IMR-90 (cell line): ENCODE data around the gene ALK. TPM values are rescaled to one million over a fixed set of nuclear protein-coding genes. Genes with fewer than 3 reads are reported as not detected.

Experiments used
- ATAC-seq: fragments of 200-7000 bp; cut with Tn5 transposase; 2 replicates; pipeline ENCODE4 v1.9.1; 2020; ENCODE audit warnings: low read depth, mild to moderate bottlenecking, moderate library complexity
- BruUV-seq: library from RNA; stranded (reverse); fragments of 400-500 nt; replicated peaks from 2 replicates; lab custom pipeline; 2021; lab: Mats Ljungman, UMichigan
- CTCF ChIA-PET: fragments of 300-600 bp; formaldehyde crosslinking; extraction: SDS; loops from one replicate; lab custom pipeline; 2021; ENCODE audit warnings: antibody characterized with exemption; lab: Yijun Ruan, JAX
- POLR2A ChIA-PET: fragments of 300-600 bp; sonication (Branson Sonifier 250); formaldehyde crosslinking; loops from one replicate; lab custom pipeline; 2022; ENCODE audit warnings: antibody characterized with exemption; ENCODE audit not compliant: unreplicated experiment; lab: Charles Lee
- DNase-seq: peaks from one replicate; pipeline ENCODE4 v3.0.0; 2013
- H2AFZ ChIP-seq: replicated peaks from 2 replicates; pipeline ENCODE3; 2013; ENCODE audit warnings: low read length, mild to moderate bottlenecking; ENCODE audit not compliant: poor library complexity
- H2AK5ac ChIP-seq: 2 replicates; pipeline ENCODE4 v1.6.1; 2013; ENCODE audit warnings: low read depth, low read length, inconsistent platforms
- H2AK9ac ChIP-seq: replicated peaks from 2 replicates; pipeline ENCODE3; 2013; ENCODE audit warnings: mild to moderate bottlenecking, low read depth, low read length, moderate library complexity; ENCODE audit not compliant: poor library complexity
- H2BK120ac ChIP-seq: 2 replicates; pipeline ENCODE4 v1.6.1; 2013; ENCODE audit warnings: low read depth, low read length, inconsistent platforms
- H2BK15ac ChIP-seq: 3 replicates; pipeline ENCODE4 v1.6.1; 2013; ENCODE audit warnings: low read depth, low read length, inconsistent platforms
- H2BK20ac ChIP-seq: 2 replicates; pipeline ENCODE4 v1.6.1; 2013; ENCODE audit warnings: low read depth, mild to moderate bottlenecking, inconsistent platforms, low read length, moderate library complexity
- H2BK5ac ChIP-seq: 2 replicates; pipeline ENCODE4 v1.6.1; 2013; ENCODE audit warnings: mild to moderate bottlenecking, low read depth, low read length, inconsistent platforms; ENCODE audit not compliant: poor library complexity, severe bottlenecking
- H3K14ac ChIP-seq: replicated peaks from 2 replicates; pipeline ENCODE4 v1.6.1; 2013; ENCODE audit warnings: low read depth, low read length, inconsistent platforms
- H3K18ac ChIP-seq: 2 replicates; pipeline ENCODE4 v1.6.1; 2013; ENCODE audit warnings: low read depth, low read length, control low read depth
- H3K23ac ChIP-seq: 2 replicates; pipeline ENCODE4 v1.6.1; 2013; ENCODE audit warnings: low read depth, low read length, inconsistent platforms
- H3K27ac ChIP-seq: 2 replicates; pipeline ENCODE4 v1.5.1; 2013; ENCODE audit warnings: mild to moderate bottlenecking, control low read depth, low read length; ENCODE audit not compliant: insufficient read depth
- H3K27me3 ChIP-seq: 2 replicates; pipeline ENCODE4 v1.6.1; 2013; ENCODE audit warnings: low read length; ENCODE audit not compliant: control insufficient read depth, insufficient read depth
- H3K36me3 ChIP-seq: 2 replicates; pipeline ENCODE4 v1.6.1; 2013; ENCODE audit warnings: low read length, mixed read lengths; ENCODE audit not compliant: control insufficient read depth, insufficient read depth
- H3K4ac ChIP-seq: 2 replicates; pipeline ENCODE4 v1.6.1; 2013; ENCODE audit warnings: low read depth, low read length, inconsistent platforms
- H3K4me1 ChIP-seq: 2 replicates; pipeline ENCODE4 v1.6.1; 2013; ENCODE audit warnings: low read length, mixed read lengths; ENCODE audit not compliant: control insufficient read depth, insufficient read depth
- H3K4me2 ChIP-seq: 2 replicates; pipeline ENCODE4 v1.6.1; 2013; ENCODE audit warnings: low read depth, mild to moderate bottlenecking, control low read depth, low read length, moderate library complexity
- H3K4me3 ChIP-seq: 2 replicates; pipeline ENCODE4 v1.5.1; 2013; ENCODE audit warnings: low read depth, mild to moderate bottlenecking, control low read depth, low read length, moderate library complexity; ENCODE audit not compliant: insufficient read depth
- H3K56ac ChIP-seq: 2 replicates; pipeline ENCODE4 v1.6.1; 2013; ENCODE audit warnings: low read length, inconsistent platforms; ENCODE audit not compliant: insufficient read depth; ENCODE audit errors: extremely low read depth
- H3K79me1 ChIP-seq, 2 experiments: 2 replicates each; pipeline ENCODE4 v1.6.1; 2013; ENCODE audit warnings: low read length in 2 of 2, inconsistent platforms in 1 of 2, low read depth in 1 of 2
- H3K9ac ChIP-seq: 2 replicates; pipeline ENCODE4 v1.6.1; 2013; ENCODE audit warnings: low read depth, low read length, control low read depth
- H3K9me1 ChIP-seq: 2 replicates; pipeline ENCODE4 v1.6.1; 2013; ENCODE audit warnings: low read length, inconsistent platforms; ENCODE audit not compliant: insufficient read depth
- H3K9me3 ChIP-seq: 2 replicates; pipeline ENCODE4 v1.6.1; 2013; ENCODE audit warnings: low read length; ENCODE audit not compliant: control insufficient read depth, insufficient read depth
- H4K20me1 ChIP-seq: 2 replicates; pipeline ENCODE4 v1.6.1; 2013; ENCODE audit warnings: low read length, inconsistent platforms; ENCODE audit not compliant: insufficient read depth
- H4K5ac ChIP-seq: 2 replicates; pipeline ENCODE4 v1.6.1; 2013; ENCODE audit warnings: mild to moderate bottlenecking, low read depth, low read length, control low read depth
- H4K8ac ChIP-seq, 2 experiments: 2 replicates each; pipeline ENCODE4 v1.6.1; 2013; ENCODE audit warnings: low read depth in 2 of 2, low read length in 2 of 2, control low read depth in 1 of 2, inconsistent platforms in 1 of 2
- H4K91ac ChIP-seq: 2 replicates; pipeline ENCODE4 v1.6.1; 2013; ENCODE audit warnings: low read depth, low read length, inconsistent platforms; ENCODE audit not compliant: insufficient read depth
- BHLHE40 ChIP-seq: fragments of 150-350 bp; IDR thresholded peaks from 2 replicates; pipeline ENCODE4 v1.6.1; 2016; ENCODE audit warnings: mild to moderate bottlenecking, low read depth, low read length
- CEBPB ChIP-seq: IDR thresholded peaks from 2 replicates; pipeline ENCODE4 v1.6.1; 2012; ENCODE audit warnings: low read depth, low read length, improper control_type of control experiment
- CHD1 ChIP-seq: IDR thresholded peaks from 2 replicates; pipeline ENCODE4 v1.6.1; 2012; ENCODE audit warnings: low read depth, low read length, improper control_type of control experiment
- FOS ChIP-seq: fragments of 150-350 bp; IDR thresholded peaks from 2 replicates; pipeline ENCODE4 v1.6.1; 2016; ENCODE audit warnings: low read depth, low read length
- MAFK ChIP-seq: IDR thresholded peaks from 2 replicates; pipeline ENCODE4 v1.6.1; 2012; ENCODE audit warnings: low read depth, low read length, improper control_type of control experiment
- MAZ ChIP-seq: IDR thresholded peaks from 2 replicates; pipeline ENCODE4 v1.6.1; 2012; ENCODE audit warnings: low read depth, mild to moderate bottlenecking, low read length, improper control_type of control experiment, moderate library complexity, borderline replicate concordance
- MXI1 ChIP-seq: IDR thresholded peaks from 2 replicates; pipeline ENCODE4 v1.6.1; 2012; ENCODE audit warnings: low read depth, mild to moderate bottlenecking, low read length, moderate library complexity, borderline replicate concordance
- NFE2L2 ChIP-seq: fragments of 150-350 bp; IDR thresholded peaks from 2 replicates; pipeline ENCODE4 v1.6.1; 2016; ENCODE audit warnings: low read depth, mild to moderate bottlenecking, low read length
- POLR2A ChIP-seq: IDR thresholded peaks from 2 replicates; pipeline ENCODE4 v1.6.1; 2012; ENCODE audit warnings: mild to moderate bottlenecking, low read depth, low read length
- RAD21 ChIP-seq: IDR thresholded peaks from 2 replicates; pipeline ENCODE4 v1.6.1; 2012; ENCODE audit warnings: low read length, improper control_type of control experiment
- RCOR1 ChIP-seq: IDR thresholded peaks from 2 replicates; pipeline ENCODE4 v1.6.1; 2012; ENCODE audit warnings: mild to moderate bottlenecking, low read length, improper control_type of control experiment; ENCODE audit not compliant: insufficient replicate concordance
- RFX5 ChIP-seq: IDR thresholded peaks from 2 replicates; pipeline ENCODE4 v1.8.0; 2012; ENCODE audit warnings: low read depth, mild to moderate bottlenecking, low read length, moderate library complexity
- SMC3 ChIP-seq: fragments of 150-350 bp; IDR thresholded peaks from 2 replicates; pipeline ENCODE4 v1.6.1; 2016; ENCODE audit warnings: low read depth, mild to moderate bottlenecking, antibody characterized with exemption, low read length, moderate library complexity
- WGBS, 2 experiments: methylation state at CpG; one replicate each; pipeline versions ENCODE4 v1.1.5 to v1.1.7; 2013; ENCODE audit warnings: missing lambda C conversion rate in 2 of 2; ENCODE audit not compliant: insufficient read length in 1 of 2; ENCODE audit errors: extremely low coverage in 2 of 2; 5-methylcytosine and 5-hydroxymethylcytosine counted together
- dilution Hi-C: fragments of 300-500 bp; cut with HindIII; formaldehyde crosslinking; loops from one replicate; pipeline ENCODE4 v1.14.3; 2018; ENCODE audit warnings: low sequenced_read_pairs; ENCODE audit not compliant: unreplicated experiment
- in situ Hi-C: fragments of 300-500 bp; cut with MboI; formaldehyde crosslinking; loops from 3 replicates; pipeline ENCODE4 v1.14.3; 2019; ENCODE audit warnings: low sequenced_read_pairs, inconsistent platforms, mixed read lengths
- intact Hi-C: fragments of 100-400 bp; cut with micrococcal nuclease; formaldehyde crosslinking; loops from 2 replicates; pipeline ENCODE4 v1.10.0; 2022
- polyA plus RNA-seq, 3 experiments: library from polyadenylated mRNA; depleted of rRNA; stranded (reverse); fragments of >200 nt; gene quantifications; 2 replicates each; pipeline ENCODE4 v1.2.3, GENCODE V29; 2012; ENCODE audit warnings: low replicate concordance in 1 of 3
- total RNA-seq: library from RNA; depleted of rRNA; stranded (reverse); fragments of >200 nt; gene quantifications from 2 replicates; pipeline ENCODE4 v1.2.3, GENCODE V29; 2012
- TF ChIP-seq, protein P1 (sequence below): fragments of 150-350 bp; IDR thresholded peaks from 2 replicates; pipeline ENCODE4 v1.6.1; 2017; ENCODE audit warnings: mild to moderate bottlenecking, antibody characterized with exemption, low read length, low read depth
- TF ChIP-seq, protein P2 (sequence below): fragments of 150-350 bp; IDR thresholded peaks from 2 replicates; pipeline ENCODE4 v1.6.1; 2016; ENCODE audit warnings: low read depth, mild to moderate bottlenecking, low read length, moderate library complexity, borderline replicate concordance
- TF ChIP-seq, protein P3 (sequence below): conservative IDR thresholded peaks from 2 replicates; pipeline ENCODE4 v1.5.1; 2012; ENCODE audit warnings: mild to moderate bottlenecking, low read depth, low read length, improper control_type of control experiment

Gene ALK
- total and polyA plus RNA-seq, 2 of the 4 experiments (the other 2 are of a cell fraction): not detected

DNA sequence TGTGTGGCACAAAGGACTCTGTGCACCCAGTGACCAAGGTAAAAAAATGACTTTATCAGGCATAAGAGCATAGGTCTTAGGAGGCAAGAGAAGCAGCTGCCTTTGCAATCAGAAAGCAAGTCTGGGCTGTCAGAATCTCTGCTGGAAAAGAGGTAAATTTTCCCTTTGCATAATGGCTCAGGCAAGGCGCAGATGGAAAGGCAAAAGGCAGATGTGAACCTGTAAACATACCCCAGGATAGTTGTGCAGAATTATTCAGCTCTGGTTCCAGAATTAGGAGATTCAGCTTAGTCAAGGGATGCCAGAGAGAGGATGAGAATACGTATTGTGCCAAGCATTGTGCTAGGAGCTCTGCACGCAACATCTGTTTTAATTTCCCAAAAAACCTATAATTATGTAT is 547.5 kb downstream of the ALK start:
- no peaks in the 10 kb centered on the region for H3K79me1 ChIP-seq

More for the DNA sequence above, 547.5 kb downstream of the ALK start:
- no peak overlapping the region for H2AK9ac ChIP-seq
- H2BK15ac ChIP-seq: no peak overlapping the region
- TF ChIP-seq CHD1: no peak
- TF ChIP-seq, protein P1, sequence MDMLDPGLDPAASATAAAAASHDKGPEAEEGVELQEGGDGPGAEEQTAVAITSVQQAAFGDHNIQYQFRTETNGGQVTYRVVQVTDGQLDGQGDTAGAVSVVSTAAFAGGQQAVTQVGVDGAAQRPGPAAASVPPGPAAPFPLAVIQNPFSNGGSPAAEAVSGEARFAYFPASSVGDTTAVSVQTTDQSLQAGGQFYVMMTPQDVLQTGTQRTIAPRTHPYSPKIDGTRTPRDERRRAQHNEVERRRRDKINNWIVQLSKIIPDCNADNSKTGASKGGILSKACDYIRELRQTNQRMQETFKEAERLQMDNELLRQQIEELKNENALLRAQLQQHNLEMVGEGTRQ: no peak
- no peak for TF ChIP-seq SMC3
- no peak for TF ChIP-seq MAFK
- TF ChIP-seq NFE2L2: no peak
- no peak for TF ChIP-seq RAD21
- no peak for TF ChIP-seq RFX5
- TF ChIP-seq POLR2A: no peak
- no peak for TF ChIP-seq BHLHE40
- TF ChIP-seq MXI1: no peak
- TF ChIP-seq RCOR1: no peak
- TF ChIP-seq MAZ: no peak
- TF ChIP-seq FOS: no peak
- TF ChIP-seq, protein P2, sequence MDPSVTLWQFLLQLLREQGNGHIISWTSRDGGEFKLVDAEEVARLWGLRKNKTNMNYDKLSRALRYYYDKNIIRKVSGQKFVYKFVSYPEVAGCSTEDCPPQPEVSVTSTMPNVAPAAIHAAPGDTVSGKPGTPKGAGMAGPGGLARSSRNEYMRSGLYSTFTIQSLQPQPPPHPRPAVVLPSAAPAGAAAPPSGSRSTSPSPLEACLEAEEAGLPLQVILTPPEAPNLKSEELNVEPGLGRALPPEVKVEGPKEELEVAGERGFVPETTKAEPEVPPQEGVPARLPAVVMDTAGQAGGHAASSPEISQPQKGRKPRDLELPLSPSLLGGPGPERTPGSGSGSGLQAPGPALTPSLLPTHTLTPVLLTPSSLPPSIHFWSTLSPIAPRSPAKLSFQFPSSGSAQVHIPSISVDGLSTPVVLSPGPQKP: no peak
- TF ChIP-seq, protein P3, sequence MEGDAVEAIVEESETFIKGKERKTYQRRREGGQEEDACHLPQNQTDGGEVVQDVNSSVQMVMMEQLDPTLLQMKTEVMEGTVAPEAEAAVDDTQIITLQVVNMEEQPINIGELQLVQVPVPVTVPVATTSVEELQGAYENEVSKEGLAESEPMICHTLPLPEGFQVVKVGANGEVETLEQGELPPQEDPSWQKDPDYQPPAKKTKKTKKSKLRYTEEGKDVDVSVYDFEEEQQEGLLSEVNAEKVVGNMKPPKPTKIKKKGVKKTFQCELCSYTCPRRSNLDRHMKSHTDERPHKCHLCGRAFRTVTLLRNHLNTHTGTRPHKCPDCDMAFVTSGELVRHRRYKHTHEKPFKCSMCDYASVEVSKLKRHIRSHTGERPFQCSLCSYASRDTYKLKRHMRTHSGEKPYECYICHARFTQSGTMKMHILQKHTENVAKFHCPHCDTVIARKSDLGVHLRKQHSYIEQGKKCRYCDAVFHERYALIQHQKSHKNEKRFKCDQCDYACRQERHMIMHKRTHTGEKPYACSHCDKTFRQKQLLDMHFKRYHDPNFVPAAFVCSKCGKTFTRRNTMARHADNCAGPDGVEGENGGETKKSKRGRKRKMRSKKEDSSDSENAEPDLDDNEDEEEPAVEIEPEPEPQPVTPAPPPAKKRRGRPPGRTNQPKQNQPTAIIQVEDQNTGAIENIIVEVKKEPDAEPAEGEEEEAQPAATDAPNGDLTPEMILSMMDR: no peak
- TF ChIP-seq CEBPB: no peak
- H4K5ac ChIP-seq: no peak overlapping the region
- POLR2A ChIA-PET: no interaction called here
- H3K4me2 ChIP-seq: no peak overlapping the region
- no peaks in the 10 kb centered on the region for H4K20me1 ChIP-seq
- no peak overlapping the region for H3K23ac ChIP-seq
- H4K91ac ChIP-seq: no peak overlapping the region
- no peaks in the 10 kb centered on the region for H3K9me3 ChIP-seq
- intact Hi-C loops: no loop called here
- no peak overlapping the region for H3K14ac ChIP-seq
- no peak overlapping the region for H3K56ac ChIP-seq
- WGBS, 2 experiments: no CpG with 5 or more reads among the region's 3 CpGs
- H3K36me3 ChIP-seq: no peaks in the 10 kb centered on the region
- H3K18ac ChIP-seq: no peak overlapping the region
- in situ Hi-C loops: no loop called here
- no TSS peak for BruUV-seq
- no peaks in the 10 kb centered on the region for H3K9me1 ChIP-seq
- H3K4me3 ChIP-seq: no peak overlapping the region
- dilution Hi-C loops: no loop called here
- H2BK20ac ChIP-seq: no peak overlapping the region
- H3K27ac ChIP-seq: no peak overlapping the region
- H2AK5ac ChIP-seq: no peak overlapping the region
- no peak overlapping the region for H3K4ac ChIP-seq
- ATAC-seq (no peak), DNase-seq (no peak)
- H2AFZ ChIP-seq: no peak overlapping the region
- peaks cover 1% of the 10 kb centered on the region; the same call in 1 of the 2 replicates for H3K27me3 ChIP-seq
- no peak overlapping the region for H2BK120ac ChIP-seq
- no peak overlapping the region for H4K8ac ChIP-seq
- CTCF ChIA-PET: no interaction called here
- H3K9ac ChIP-seq: no peak overlapping the region
- no peak overlapping the region for H2BK5ac ChIP-seq
- no peaks in the 10 kb centered on the region for H3K4me1 ChIP-seq
